ENCODE measurements around the gene NCOA7. TPM values are rescaled to one million over a fixed set of nuclear protein-coding genes. Genes with fewer than 3 reads are reported as not detected.

The NCOA7 gene
- total and polyA plus RNA-seq, 3 donors from 2014 or later = 7.5 to 26.7 (median 18.9) TPM

- no peaks in the 10 kb centered on the region for H3K9me3 ChIP-seq
- peak overlapping the region in 1 of 2 donors; percentile 83 for H3K27ac ChIP-seq
- H3K27me3 ChIP-seq = no peaks in the 10 kb centered on the region
- TF ChIP-seq POLR2A (IDR thresholded peaks at IDR 0.05) (no peak), CTCF (IDR thresholded peaks at IDR 0.05) (no peak)
- no peak overlapping the region for H3K4me3 ChIP-seq
- 53 to 62% methylated on average over 4 of the region's 4 CpGs for WGBS, 2 donors
- no peak for DNase-seq
- no peaks in the 10 kb centered on the region for H3K4me1 ChIP-seq
- intact Hi-C loops (cut with DNase I; ENCODE audit: low total_unique reads) = no loop called here
- no peaks in the 10 kb centered on the region for H3K36me3 ChIP-seq (ENCODE audit: low read depth, missing control alignments)
Measured at GRCh38 chr6:125918230-125918629, 127.5 kb downstream of the NCOA7 start.

GRCh38 chr6:125918681-125919566 is 128.2 kb downstream of the NCOA7 start:
- TF ChIP-seq POLR2A (IDR thresholded peaks at IDR 0.05) (no peak), CTCF (IDR thresholded peaks at IDR 0.05) (no peak)
- peak; percentile 33 for DNase-seq
- intact Hi-C loops (cut with DNase I; ENCODE audit: low total_unique reads) = no loop called here
- H3K27me3 ChIP-seq = no peaks in the 10 kb centered on the region
- H3K9me3 ChIP-seq = no peaks in the 10 kb centered on the region
- whole genome bisulfite sequencing, 2 donors = 41 to 42% methylated on average over 13 of the region's 13 CpGs
- H3K4me1 ChIP-seq = no peaks in the 10 kb centered on the region
- H3K4me3 ChIP-seq = peak overlapping the region in 1 of 2 donors; percentile 18
- H3K27ac ChIP-seq = peak overlapping the region in 1 of 2 donors; percentile 83
- no peaks in the 10 kb centered on the region for H3K36me3 ChIP-seq (ENCODE audit: low read depth, missing control alignments)

GRCh38 chr6:125919618-125920017 is 128.9 kb downstream of the NCOA7 start:
- no peaks in the 10 kb centered on the region for H3K27me3 ChIP-seq
- no peaks in the 10 kb centered on the region for H3K4me1 ChIP-seq
- intact Hi-C loops (cut with DNase I; ENCODE audit: low total_unique reads) = no loop called here
- no peaks in the 10 kb centered on the region for H3K36me3 ChIP-seq (ENCODE audit: low read depth, missing control alignments)
- no peak for TF ChIP-seq POLR2A (IDR thresholded peaks at IDR 0.05)
- TF ChIP-seq CTCF (IDR thresholded peaks at IDR 0.05) = no peak
- no peak overlapping the region for H3K4me3 ChIP-seq
- WGBS, 2 donors = 69 to 90% methylated on average over 3 of the region's 3 CpGs
- DNase-seq = no peak
- peak overlapping the region in 1 of 2 donors; percentile 83 for H3K27ac ChIP-seq
- H3K9me3 ChIP-seq = no peaks in the 10 kb centered on the region

- intact Hi-C loops (cut with DNase I; ENCODE audit: low total_unique reads) = no loop called here
- WGBS, 2 donors = 93% methylated on average over 8 of the region's 8 CpGs
- Histone ChIP-seq H3K27me3 (no peaks in the 10 kb centered on the region), H3K4me1 (no peaks in the 10 kb centered on the region), H3K4me3 (no peak overlapping the region), H3K36me3 (ENCODE audit: low read depth, missing control alignments) (no peaks in the 10 kb centered on the region), H3K9me3 (no peaks in the 10 kb centered on the region), H3K27ac (no peak overlapping the region)
- TF ChIP-seq POLR2A (IDR thresholded peaks at IDR 0.05) = no peak
- TF ChIP-seq CTCF (IDR thresholded peaks at IDR 0.05) = no peak
- no peak for DNase-seq
Measured at GRCh38 chr6:125922322-125922860, 131.6 kb downstream of the NCOA7 start.

Data from testis (tissue), 3 donors.